Measurements from ENCODE around the gene SCYGR7.

- TF ChIP-seq CTCF (IDR thresholded peaks at IDR 0.05): no peak
- no peak for TF ChIP-seq POLR2A (IDR thresholded peaks at IDR 0.05)
These were observed 26.6 kb upstream of the SCYGR7 start for GRCh38 chr2:227701556-227701955.
